RWPE1 (cell line): Measurements from ENCODE around the gene JCAD.

ENCODE experiments used
- CTCF ChIA-PET: fragments of 350-600 bp; sonication (Branson Sonifier 250); formaldehyde crosslinking; extraction: SDS; loops from one replicate; lab custom pipeline; 2021; lab: Yijun Ruan, JAX
- POLR2A ChIA-PET: fragments of 400-600 bp; formaldehyde crosslinking; extraction: SDS; loops from one replicate; lab custom pipeline; 2020; ENCODE audit warnings: antibody characterized with exemption; ENCODE audit not compliant: low non-redundant PET; lab: Yijun Ruan, JAX
- DNase-seq: peaks from one replicate; pipeline ENCODE4 v3.0.0; 2012; ENCODE audit warnings: low spot score
- H3K27ac ChIP-seq: fragments of 450-650 bp; 2 replicates; pipeline ENCODE4 v1.5.1; 2017
- CTCF ChIP-seq: fragments of 450-650 bp; conservative IDR thresholded peaks from 2 replicates; pipeline ENCODE4 v1.5.1; 2017; ENCODE audit warnings: low read depth, mild to moderate bottlenecking

The JCAD gene

GRCh38 chr10:30068492-30069223, 9.3 kb upstream of the JCAD start:
- no peak overlapping the region for H3K27ac ChIP-seq
- no peak for DNase-seq
- POLR2A ChIA-PET = no interaction called here
- CTCF ChIA-PET = interaction anchor here (0.6 kb wide), 1 partner anchor 202 kb away, joined by 4 read pairs; no protein-coding TSS in a partner anchor
- TF ChIP-seq CTCF = no peak

- CTCF ChIA-PET = no interaction called here
- no peak for TF ChIP-seq CTCF
- H3K27ac ChIP-seq = no peak overlapping the region
- POLR2A ChIA-PET = no interaction called here
- no peak for DNase-seq
Measured at GRCh38 chr10:30063099-30063498, 3.7 kb upstream of the JCAD start.

GRCh38 chr10:30062582-30062981, 3.2 kb upstream of the JCAD start:
- H3K27ac ChIP-seq = no peak overlapping the region
- ChIA-PET CTCF (no interaction called here), POLR2A (no interaction called here)
- TF ChIP-seq CTCF = no peak
- DNase-seq = no peak

GRCh38 chr10:30062090-30062489, 2.7 kb upstream of the JCAD start:
- ChIA-PET CTCF (no interaction called here), POLR2A (no interaction called here)
- TF ChIP-seq CTCF = no peak
- H3K27ac ChIP-seq = no peak overlapping the region
- DNase-seq = no peak

GRCh38 chr10:30058570-30059132, 735 bp downstream of the JCAD start:
- CTCF ChIA-PET = interaction anchor here (0.8 kb wide), 1 partner anchor 183 kb away, joined by 3 read pairs; no protein-coding TSS in a partner anchor
- DNase-seq = no peak
- POLR2A ChIA-PET = no interaction called here
- no peak overlapping the region for H3K27ac ChIP-seq
- no peak for TF ChIP-seq CTCF

- POLR2A ChIA-PET = no interaction called here
- no peak for DNase-seq
- CTCF ChIA-PET = interaction anchor here (0.8 kb wide), 1 partner anchor 183 kb away, joined by 3 read pairs; no protein-coding TSS in a partner anchor
- no peak overlapping the region for H3K27ac ChIP-seq
- no peak for TF ChIP-seq CTCF
Measured at GRCh38 chr10:30057894-30058556, 1.4 kb downstream of the JCAD start.
